GM21515 (cell line): ENCODE results near the gene XRCC3.

Experiments used
- ATAC-seq: cut with Tn5 transposase; IDR thresholded peaks from one replicate; pipeline ENCODE4 v1.9.1; 2021; ENCODE audit not compliant: unreplicated experiment

XRCC3 gene

GRCh38 chr14:103695296-103696069, 19.8 kb downstream of the XRCC3 start:
- ATAC-seq: no peak

DNA sequence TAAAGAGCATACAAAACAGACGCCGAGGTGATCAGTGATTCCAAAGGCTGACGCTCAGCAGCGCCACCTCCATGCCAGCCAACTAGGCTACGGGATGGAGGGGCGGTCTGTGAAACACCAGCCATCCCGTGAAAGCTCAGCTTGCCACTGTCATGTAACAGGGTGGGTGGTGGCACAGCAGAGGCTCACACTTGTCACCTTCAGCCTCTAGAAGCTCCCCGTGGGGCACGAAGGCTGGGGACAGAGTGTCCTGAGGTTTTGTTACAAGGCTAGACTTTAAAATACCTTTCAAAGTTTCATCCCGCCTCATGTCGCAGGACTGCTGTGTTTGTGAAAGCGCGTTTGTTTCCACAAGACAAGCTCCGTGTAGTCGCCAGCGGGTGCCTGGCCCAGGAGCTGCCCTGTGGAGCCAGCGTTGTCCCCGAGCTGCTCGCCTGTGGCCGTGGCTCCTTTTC, 20.7 kb downstream of the XRCC3 start:
- ATAC-seq: no peak

- no peak for ATAC-seq
Measured at GRCh38 chr14:103693515-103693914, 21.7 kb downstream of the XRCC3 start.

- ATAC-seq: no peak
Measured at GRCh38 chr14:103692871-103693270, 22.4 kb downstream of the XRCC3 start.

DNA sequence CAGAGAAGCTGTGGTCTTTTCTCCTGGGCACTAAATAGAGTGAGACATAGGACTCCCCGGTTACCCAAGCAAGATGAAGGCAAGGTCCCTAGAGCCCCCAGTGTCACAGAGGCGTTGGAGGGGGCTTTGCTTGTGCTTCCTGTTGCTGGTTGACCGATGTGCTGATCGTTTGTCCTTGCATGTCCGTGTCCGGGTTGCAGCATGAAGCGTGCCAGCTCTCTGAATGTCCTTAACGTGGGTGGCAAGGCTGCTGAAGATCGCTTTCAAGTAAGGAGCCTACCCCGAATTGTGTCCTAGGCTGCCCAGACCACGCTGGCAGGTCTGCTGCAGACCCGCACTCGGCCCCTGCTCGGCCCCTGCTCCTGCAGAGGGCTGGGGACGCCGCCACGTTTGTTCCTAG, 23.1 kb downstream of the XRCC3 start:
- ATAC-seq: peak; percentile 8

DNA sequence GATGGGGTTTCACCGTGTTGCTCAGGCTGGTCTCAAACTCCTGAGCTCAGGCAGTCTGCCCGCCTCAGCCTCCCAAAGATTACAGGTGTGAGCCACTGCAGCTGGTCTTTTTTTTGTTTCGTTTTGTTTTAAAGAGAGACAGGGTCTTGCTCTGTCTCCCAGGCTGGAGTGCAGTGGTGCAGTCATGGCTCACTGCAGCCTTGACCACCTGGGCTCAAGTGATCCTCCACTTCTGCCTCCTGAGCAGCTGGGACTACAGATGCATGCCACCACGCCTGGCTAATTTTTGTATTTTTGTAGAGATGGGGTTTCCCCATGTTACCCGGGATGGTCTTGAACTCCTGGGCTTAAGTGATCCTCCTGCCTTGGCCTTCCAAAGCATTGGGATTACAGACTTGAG, 23.6 kb downstream of the XRCC3 start:
- ATAC-seq: peak; percentile 68

- ATAC-seq: no peak
Measured at GRCh38 chr14:103690332-103690731, 24.9 kb downstream of the XRCC3 start.

DNA sequence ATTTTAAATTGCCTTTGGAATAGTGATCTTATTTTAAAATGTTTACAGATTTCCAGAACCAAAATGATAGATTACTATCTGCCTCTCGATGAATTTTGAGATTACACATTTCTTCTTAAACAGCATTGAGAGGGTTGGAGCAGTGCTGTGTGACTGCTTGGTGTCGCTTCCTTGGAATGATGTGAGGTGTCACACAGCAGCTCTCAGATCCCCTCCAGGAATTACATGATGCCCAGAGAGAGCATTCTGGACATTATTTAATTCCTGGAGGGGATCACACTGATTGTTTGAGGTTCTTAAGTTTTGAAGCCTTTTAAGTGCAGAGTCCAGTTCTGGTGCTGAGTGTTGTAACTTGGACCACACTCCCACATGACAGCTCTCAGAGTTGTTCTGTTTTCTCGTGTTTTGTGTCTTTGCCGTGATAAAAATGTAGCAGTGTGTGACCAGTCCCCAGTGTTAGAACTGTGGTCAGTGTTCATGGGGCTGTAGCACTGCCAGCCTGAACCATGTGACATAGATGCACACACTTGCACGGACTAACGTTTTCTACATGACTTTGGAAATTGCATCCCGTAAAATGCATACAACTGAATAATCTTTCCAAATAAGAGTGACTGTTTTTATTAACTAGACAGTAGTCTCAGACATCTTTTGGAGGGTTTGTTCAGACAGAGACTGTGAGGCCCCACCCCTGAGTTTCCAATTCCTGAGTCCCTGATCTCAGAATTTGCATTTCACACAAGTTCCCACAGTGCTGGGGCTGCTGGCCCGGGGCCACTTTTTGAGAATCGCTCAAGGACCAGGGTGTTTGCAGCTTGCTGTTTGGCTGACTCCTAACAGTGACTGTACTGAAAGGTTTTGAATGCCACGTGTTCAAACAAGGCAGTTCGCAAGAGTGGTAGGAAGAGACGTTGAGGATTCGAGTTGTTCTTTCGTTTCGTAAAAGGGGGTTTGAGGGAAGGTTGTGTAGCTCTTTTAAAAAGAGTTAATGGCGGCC, 26.0 kb downstream of the XRCC3 start:
- ATAC-seq: no peak

DNA sequence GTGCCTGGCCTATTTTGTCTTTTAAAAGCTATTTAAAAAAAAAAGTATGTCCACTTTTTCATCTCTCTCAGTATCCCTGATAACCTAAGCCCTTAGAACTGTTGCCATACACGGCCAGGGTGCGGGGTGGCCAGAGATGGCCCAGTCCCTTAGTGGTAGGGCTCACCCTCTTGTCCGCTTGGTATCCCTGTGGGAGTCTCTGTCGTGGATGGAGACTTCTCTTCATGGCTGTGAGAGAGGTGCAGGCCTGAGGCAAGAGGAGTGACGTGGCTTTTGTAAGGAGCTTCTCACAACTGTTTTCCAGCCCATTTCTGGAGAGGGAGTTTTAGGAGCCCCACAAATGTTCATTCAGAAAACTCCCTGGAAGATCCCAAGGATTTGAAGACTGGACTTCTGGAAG, 26.8 kb downstream of the XRCC3 start:
- ATAC-seq: no peak

- ATAC-seq: no peak
Measured at GRCh38 chr14:103687712-103688111, 27.5 kb downstream of the XRCC3 start.

GRCh38 chr14:103686831-103687485, 28.3 kb downstream of the XRCC3 start:
- ATAC-seq: no peak

GRCh38 chr14:103685276-103686211, 29.7 kb downstream of the XRCC3 start:
- no peak for ATAC-seq

DNA sequence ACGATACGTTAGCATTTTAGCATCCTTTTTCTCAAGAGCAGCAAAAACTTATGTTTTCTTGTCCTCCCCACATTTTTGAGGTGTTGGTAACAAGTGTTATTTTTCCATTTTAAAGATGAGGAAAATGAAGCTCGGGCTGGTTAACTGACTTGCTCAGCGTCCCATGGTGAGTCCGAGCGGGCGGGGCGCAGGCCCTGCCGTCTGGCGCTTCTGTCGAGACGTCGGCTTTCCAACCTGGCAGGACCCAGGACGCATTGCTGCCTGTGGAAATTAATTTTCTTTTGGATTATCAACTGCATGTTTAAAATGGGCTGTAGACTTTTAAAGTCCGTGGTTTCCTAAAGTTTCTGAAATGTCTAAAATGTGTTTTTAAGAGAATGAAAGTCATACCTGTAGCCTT, 30.4 kb downstream of the XRCC3 start:
- no peak for ATAC-seq

- ATAC-seq: no peak
Measured at GRCh38 chr14:103684471-103684870, 30.8 kb downstream of the XRCC3 start.

DNA sequence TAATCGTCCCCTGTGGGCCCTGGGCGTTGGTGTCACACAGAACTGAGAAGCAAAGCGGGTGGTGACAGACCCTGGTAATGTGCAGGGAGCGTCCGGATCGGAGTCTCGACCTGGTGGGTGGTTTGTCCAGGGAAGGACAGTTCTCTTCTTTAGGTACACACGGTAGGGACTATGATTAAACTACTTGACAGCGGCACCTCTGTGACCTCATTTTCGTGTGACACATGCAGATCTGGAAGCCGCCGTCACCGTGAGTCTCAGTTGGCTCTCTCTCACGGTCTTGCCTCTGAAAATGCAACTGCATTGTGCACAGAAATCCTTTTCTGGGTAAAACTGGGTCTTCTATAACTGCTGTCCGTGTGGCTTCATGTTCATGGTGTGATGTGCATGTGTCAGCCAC, 32.1 kb downstream of the XRCC3 start:
- no peak for ATAC-seq

DNA sequence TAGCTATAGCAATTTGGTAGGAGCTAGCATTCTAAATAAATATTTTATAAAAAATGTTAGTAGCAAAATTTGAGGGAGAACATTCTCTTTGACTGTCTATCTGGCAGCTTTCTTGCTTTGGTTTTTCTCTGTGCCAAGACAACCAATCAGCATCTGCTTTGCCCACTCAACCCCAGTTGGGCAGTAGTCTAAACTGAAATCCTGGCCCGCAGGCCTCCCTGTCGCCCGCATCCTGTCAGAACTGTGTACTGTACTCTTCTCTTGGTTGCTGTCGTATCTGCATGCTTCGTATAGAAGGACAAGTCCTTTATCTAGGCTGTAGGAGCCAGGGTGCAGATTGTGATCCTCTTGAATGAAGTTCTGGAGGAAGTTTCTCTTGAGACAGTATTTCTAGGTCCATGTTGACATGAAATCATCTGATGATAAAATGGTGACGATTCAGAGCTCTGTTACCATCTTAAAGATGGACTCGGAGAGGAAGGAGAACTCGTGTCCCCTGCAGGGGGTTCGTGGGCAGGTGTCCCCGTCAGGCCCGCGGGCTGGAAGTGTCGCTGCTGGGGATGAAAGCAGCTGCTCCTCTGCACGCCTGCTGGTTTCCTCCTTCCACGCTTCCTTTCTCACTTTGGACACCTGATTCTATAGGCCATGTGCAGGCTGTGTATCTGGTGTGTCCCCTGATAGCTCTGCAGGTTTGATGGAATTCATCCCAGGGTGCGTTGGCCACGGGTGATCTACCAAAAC, 34.6 kb downstream of the XRCC3 start:
- ATAC-seq: no peak

DNA sequence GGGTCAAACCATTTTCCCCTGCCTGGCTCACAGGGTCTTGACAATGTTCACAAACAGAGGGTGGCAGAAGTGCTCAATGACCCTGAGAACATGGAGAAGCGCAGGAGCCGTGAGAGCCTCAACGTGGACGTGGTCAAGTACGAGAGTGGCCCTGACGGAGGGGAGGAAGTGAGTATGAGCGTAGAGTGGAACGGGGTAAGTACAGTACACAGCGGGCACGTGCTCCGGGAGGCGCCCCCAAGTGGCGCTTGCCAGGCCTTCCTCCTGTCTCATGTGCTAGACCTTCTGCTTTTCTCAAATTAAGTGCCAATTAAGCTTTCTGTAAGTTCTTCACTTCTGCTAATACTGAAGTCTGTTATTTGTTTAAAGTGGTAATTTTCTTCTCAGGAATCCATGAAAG, 35.9 kb downstream of the XRCC3 start:
- ATAC-seq: no peak

- ATAC-seq: no peak
Measured at GRCh38 chr14:103676881-103677675, 38.2 kb downstream of the XRCC3 start.

GRCh38 chr14:103675957-103676356, 39.3 kb downstream of the XRCC3 start:
- no peak for ATAC-seq
